HG03558 (cell line): ENCODE measurements around the gene GPR179.

Experiments
- ATAC-seq: cut with Tn5 transposase; IDR thresholded peaks from one replicate; pipeline ENCODE4 v1.9.1; 2021; ENCODE audit warnings: moderate number of reproducible peaks; ENCODE audit not compliant: unreplicated experiment; ENCODE audit errors: extremely low read depth

The GPR179 gene

DNA sequence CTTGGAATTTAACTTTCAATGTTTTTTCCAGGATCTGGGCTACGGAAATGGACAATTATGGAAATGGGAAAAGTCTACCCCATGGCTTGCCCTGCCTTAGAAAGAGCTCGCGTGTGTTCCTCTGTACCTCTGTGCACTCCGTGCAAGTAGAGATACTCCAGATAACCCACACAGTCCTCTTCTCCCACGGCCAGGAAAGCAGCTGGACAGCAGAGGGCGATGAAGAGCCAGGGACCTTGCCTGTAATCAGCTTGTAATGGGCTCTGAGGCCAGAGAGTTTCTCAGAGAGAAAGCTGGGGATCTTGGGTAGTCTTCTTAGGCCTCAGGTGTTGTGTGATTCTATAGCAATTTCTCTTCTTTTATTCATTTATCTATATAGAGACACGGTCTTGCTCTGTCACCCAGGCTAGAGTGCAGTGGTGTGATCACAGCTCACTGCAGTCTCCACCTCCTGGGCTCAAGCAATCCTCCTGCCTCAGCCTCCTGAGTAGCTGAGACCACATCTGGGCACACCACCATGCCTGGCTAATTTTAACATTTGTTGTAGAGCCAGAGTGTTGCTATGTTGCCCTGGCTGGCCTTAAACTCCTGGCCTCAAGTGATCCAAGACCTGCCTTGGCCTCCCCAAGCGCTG is 5.5 kb upstream of the GPR179 start:
- no peak for ATAC-seq

- ATAC-seq, result no peak
Observed at GRCh38 chr17:38345743-38346142, 2.0 kb upstream of the GPR179 start.

DNA sequence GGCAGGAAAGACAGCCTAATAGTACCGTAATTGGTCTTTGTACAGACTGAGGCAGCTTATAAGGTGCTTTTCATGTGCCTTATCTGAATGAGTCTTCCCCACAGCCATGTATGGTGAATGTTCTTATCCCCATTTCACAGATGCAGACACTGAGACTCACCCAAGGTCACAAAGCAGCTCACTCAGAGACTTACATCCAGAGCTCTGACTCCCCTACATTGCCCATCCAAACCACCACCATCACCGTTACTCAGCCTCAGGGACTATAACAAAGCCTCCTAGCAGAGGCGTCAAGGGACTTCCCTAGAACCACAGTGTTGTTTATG is 627 bp upstream of the GPR179 start:
- ATAC-seq, result no peak

DNA sequence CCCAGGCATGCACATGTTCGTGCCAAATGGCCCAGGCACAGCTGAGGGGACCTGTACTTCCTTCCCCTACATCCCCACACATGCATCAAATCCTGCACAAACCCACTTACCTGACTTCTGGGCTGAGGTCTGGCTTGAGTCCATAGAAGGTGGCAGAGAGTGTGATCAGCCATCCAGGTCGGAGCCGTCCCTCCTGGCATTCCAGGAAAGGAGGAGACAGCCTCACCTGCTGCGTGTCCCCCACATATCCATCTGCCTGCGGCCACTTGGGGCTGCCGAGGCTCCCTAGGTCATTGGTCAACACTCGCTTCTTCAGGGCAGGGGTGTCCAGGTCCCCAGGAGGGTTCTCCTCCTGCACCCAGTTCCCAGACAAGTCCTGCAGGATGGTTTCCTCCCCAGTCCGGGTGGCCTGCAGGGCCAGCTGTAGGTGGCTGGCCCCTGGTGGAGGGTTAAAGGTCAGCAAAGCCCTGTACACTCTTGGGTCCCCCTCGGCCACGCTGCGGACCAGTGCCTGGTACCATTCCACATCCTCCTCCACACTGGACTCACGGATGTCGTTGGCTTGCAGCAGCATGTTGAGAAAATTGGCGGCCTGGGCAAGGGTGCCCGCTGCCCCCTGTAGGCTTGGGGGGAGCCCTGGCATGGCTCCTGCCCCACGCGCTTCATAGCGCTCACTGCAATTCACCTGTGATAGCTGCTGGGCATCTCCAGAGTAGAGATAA is 709 bp downstream of the GPR179 start:
- no peak for ATAC-seq

DNA sequence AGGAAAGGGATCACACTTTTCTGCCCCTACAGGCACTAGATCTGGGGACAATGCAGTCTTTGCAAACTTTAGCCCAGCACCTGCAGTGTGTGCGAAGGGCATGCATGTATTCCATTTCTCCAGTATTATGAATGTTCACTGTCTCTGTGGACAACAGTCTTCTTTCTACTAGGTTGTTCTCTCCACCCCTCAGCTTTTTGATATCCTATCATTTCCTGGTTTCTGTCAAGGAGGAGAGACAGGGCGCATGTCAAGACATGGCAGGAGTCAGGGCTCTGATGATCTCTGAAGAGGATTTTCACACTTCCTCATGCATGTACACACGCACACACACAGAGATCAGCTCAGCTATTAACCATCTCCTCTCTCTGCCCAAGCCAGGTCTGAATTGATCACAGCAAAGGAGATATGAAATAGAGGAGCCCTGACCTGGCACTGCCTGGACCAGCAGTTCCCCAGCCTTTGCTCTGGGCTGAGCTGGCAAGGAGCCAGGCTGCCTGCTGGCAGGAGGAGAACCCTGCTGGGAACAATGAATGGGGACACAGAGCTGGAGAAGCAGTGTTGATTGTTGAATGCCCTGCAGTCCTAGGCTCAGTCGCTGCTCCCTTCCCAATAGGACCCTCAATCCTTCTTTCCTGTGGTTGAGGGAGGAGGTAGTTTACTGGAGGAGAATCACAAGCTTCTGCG is 2.6 kb downstream of the GPR179 start:
- no peak for ATAC-seq

DNA sequence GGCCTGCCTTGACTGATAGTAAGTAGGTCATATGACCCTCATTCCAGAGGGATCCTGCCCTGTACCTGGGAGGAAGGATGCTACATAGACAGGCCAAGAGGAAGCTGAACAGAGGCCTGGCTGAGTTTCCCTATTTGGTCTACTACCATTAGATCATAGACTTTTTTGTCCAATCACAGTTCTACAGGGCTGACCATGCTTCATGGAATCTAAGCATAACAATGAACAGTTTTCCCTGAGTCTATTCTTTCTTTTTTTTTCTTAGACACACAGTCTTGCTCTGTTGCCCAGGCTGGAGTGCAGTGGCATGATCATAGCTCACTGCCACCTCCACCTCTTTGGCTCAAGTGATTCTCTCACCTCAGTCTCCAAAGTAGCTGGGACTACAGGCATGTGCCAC is 3.9 kb downstream of the GPR179 start:
- ATAC-seq, result no peak

DNA sequence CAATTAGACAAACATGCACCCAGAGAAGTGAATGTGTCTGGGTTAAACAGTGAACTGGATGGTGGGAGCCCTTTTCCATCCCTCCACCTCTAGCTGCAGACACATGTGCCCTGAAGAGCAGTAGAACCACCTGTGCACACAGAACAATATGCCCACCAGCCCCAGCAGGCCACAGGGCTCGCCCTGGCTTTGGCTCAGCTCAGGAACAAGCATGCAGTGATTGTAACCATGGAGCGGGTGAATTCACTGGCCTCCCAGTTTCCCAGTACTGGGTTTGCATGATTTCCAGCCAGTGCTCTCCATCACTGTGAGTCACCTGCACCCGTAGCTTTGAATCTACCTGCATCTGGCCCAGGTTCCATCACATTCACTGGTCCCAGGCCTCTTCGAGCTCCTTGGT is 5.2 kb downstream of the GPR179 start:
- ATAC-seq, result no peak

DNA sequence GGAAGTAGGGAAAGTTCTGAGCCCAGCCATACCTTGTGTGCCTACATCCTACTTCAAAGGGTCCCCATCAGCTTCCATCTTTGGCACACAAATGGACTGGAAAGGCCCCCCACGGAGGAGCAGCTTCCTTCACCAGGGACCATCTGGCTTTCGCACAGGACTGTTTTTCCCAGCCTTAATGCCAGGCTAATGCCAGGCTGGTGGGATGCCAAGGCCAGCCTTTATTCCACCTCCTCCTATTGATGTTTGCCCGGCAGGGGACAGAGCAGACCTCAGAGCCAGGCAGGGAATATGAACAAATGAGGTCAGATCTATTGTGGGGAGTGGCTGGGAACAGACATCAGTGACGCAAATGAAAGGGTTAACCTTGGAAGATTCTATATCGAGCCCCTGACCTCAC is 5.7 kb downstream of the GPR179 start:
- ATAC-seq, result no peak

GRCh38 chr17:38336838-38337237 is 6.9 kb downstream of the GPR179 start:
- no peak for ATAC-seq

- ATAC-seq, result no peak
Observed at GRCh38 chr17:38334480-38335364, 9.0 kb downstream of the GPR179 start.

- ATAC-seq, result no peak
Observed at GRCh38 chr17:38333635-38334295, 10.0 kb downstream of the GPR179 start.

DNA sequence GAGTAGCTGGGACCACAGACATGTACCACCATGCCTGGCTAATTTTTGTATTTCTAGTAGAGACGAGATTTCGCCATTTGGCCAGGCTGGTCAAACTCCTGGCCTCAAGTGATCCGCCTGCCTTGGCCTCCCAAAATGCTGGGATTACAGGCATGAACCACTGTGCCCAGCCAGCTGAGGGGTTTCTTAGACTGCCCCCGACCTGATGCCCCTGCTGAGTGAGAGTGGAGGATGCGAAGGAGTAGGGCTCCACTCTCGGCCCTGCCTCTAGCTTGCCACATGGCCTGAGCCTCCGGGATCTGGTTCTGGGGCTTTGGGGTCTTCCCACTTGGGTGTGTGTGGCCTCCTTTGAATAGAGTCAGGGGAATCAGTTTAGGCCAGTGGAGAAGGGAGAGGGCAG is 11.0 kb downstream of the GPR179 start:
- ATAC-seq, result no peak

- no peak for ATAC-seq
Observed at GRCh38 chr17:38330941-38331411, 12.8 kb downstream of the GPR179 start.

GRCh38 chr17:38329808-38330730 is 13.7 kb downstream of the GPR179 start:
- no peak for ATAC-seq

- ATAC-seq, result no peak
Observed at GRCh38 chr17:38329284-38329683, 14.5 kb downstream of the GPR179 start.

DNA sequence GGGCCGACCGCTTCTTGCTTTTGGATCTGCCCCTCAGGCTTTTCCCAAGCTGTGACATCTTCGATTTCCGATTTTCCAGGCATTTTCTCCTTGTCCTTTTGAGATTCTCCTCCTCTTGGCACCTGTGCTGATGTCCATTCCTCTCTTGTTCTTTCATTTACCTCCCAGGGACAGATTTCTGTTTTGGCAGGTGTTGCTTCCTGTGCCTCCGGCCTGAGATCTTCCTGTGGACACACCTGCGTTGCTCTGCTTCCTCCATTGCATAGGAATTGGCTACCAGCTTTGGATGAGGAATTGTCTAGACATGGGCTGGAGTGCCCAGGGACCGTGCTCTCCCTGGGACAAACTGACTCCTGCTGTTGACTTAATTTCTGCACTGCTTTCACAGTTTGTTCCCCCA is 15.1 kb downstream of the GPR179 start:
- ATAC-seq, result no peak

- ATAC-seq, result no peak
Observed at GRCh38 chr17:38327936-38328335, 15.8 kb downstream of the GPR179 start.

DNA sequence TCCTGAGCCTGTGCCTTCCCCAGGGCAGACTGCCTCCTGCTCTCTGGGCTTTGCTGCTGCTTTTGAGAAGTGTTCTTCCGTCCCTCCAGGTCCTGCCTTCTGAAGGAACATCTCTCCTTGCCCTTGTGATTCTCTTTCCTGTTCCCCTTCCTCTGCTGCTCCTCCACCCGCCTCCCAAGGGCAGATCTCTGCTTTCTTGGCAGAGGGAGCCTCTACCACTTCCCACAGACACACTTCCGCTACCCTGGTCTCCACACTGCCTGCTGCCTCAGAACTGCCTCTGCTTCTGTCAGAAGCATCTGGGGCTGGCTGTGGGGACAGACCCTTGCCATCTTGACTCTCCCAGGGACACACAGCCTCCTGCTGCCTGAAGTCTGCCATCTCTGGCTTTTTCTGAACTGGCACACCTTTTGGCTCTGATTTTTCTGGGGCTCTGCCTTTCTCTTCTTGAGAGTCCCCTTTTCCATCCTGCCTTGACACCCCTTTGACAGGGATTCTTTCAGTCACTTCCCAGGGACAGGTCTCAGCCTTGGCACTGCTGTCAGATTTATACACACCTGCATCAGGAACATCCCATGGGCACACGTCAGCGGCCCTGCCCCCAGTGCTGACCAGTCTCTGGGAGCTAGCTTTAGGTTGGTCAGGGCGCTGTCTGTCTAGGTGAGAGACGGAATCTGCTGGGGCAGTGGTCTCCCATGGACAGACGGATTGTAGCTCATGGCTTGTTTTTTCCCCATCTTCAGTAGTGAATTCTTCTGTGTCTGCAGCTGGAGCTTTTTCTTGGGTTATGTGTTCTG is 16.6 kb downstream of the GPR179 start:
- no peak for ATAC-seq
